ENCODE results near the gene ITM2C.

Gene ITM2C

GRCh38 chr2:230861552-230862255 lies 3.0 kb upstream of the ITM2C start:
- DNase-seq, result no peak

- no peak for DNase-seq
Observed at GRCh38 chr2:230862292-230862691, 2.5 kb upstream of the ITM2C start.

GRCh38 chr2:230863031-230863430 lies 1.7 kb upstream of the ITM2C start:
- no peak for DNase-seq

- no peak for DNase-seq
Observed at GRCh38 chr2:230863442-230864121, 1.2 kb upstream of the ITM2C start.

- no peak for DNase-seq
Observed at GRCh38 chr2:230864122-230864604, 579 bp upstream of the ITM2C start.

- DNase-seq, result no peak
Observed at GRCh38 chr2:230865307-230865765, 594 bp downstream of the ITM2C start.

- no peak for DNase-seq
Observed at GRCh38 chr2:230865766-230866755, 1.3 kb downstream of the ITM2C start.

- no peak for DNase-seq
Observed at GRCh38 chr2:230866756-230867523, 2.2 kb downstream of the ITM2C start.

GRCh38 chr2:230868161-230868946 lies 3.6 kb downstream of the ITM2C start:
- DNase-seq, result no peak

- no peak for DNase-seq
Observed at GRCh38 chr2:230868947-230869913, 4.5 kb downstream of the ITM2C start.

GRCh38 chr2:230869914-230870543 lies 5.3 kb downstream of the ITM2C start:
- DNase-seq, result no peak

GRCh38 chr2:230870544-230871360 lies 6.0 kb downstream of the ITM2C start:
- no peak for DNase-seq

GRCh38 chr2:230871361-230872150 lies 6.8 kb downstream of the ITM2C start:
- DNase-seq, result no peak

GRCh38 chr2:230872151-230872967 lies 7.6 kb downstream of the ITM2C start:
- DNase-seq, result no peak

- no peak for DNase-seq
Observed at GRCh38 chr2:230872968-230873660, 8.4 kb downstream of the ITM2C start.

GRCh38 chr2:230873661-230874401 lies 9.1 kb downstream of the ITM2C start:
- no peak for DNase-seq

Measured in GOT3 (cell line).